Measurements from ENCODE around the gene GPR21. TPM values are rescaled to one million over a fixed set of nuclear protein-coding genes. Genes with fewer than 3 reads are reported as not detected.

Gene GPR21
- total RNA-seq, 2 donors from 2014 or later: 6.4 TPM; not detected in 1

GRCh38 chr9:123028973-123029372, 4.5 kb upstream of the GPR21 start:
- DNase-seq (ENCODE audit: low spot score) (no peak), ATAC-seq (ENCODE audit: insufficient number of reproducible peaks, low FRiP score, low read depth) (no peak)
- TF ChIP-seq, protein P1, sequence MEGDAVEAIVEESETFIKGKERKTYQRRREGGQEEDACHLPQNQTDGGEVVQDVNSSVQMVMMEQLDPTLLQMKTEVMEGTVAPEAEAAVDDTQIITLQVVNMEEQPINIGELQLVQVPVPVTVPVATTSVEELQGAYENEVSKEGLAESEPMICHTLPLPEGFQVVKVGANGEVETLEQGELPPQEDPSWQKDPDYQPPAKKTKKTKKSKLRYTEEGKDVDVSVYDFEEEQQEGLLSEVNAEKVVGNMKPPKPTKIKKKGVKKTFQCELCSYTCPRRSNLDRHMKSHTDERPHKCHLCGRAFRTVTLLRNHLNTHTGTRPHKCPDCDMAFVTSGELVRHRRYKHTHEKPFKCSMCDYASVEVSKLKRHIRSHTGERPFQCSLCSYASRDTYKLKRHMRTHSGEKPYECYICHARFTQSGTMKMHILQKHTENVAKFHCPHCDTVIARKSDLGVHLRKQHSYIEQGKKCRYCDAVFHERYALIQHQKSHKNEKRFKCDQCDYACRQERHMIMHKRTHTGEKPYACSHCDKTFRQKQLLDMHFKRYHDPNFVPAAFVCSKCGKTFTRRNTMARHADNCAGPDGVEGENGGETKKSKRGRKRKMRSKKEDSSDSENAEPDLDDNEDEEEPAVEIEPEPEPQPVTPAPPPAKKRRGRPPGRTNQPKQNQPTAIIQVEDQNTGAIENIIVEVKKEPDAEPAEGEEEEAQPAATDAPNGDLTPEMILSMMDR (IDR thresholded peaks at IDR 0.05): no peak
- Histone ChIP-seq H3K4me3 (no peak overlapping the region), H3K4me1 (ENCODE audit: control insufficient read depth in 1 of 2, low read depth in 2 of 2) (peaks cover 0 to 17% of the 10 kb centered on the region in 2 donors), H3K27ac (no peak overlapping the region), H3K36me3 (no peaks in the 10 kb centered on the region), H3K9me3 (no peaks in the 10 kb centered on the region), H3K27me3 (replicated peaks; ENCODE audit: insufficient read depth) (no peaks in the 10 kb centered on the region)

DNA sequence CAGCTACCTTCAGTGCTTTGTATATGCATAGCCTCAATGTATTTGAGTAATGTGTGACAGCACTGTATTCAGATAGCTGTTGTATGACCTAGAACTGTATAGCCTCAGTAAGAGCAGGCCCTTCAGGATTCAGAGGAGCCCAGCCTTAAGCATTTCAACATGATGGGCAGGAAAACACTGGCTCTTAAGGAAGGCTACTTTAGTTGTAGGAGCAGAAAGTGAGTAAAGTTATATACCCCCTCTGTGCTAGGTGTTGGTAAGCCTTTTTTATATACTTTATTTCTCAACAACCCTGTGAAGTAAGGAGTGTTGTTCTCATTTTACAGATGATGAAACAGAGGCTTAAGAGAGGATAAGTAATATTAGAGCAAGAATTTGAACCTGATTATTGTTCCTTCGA, 1.5 kb upstream of the GPR21 start:
- Histone ChIP-seq H3K9me3 (no peaks in the 10 kb centered on the region), H3K27me3 (replicated peaks; ENCODE audit: insufficient read depth) (no peaks in the 10 kb centered on the region), H3K4me1 (ENCODE audit: control insufficient read depth in 1 of 2, low read depth in 2 of 2) (peaks cover 0 to 40% of the 10 kb centered on the region in 2 donors), H3K27ac (no peak overlapping the region), H3K36me3 (no peaks in the 10 kb centered on the region), H3K4me3 (no peak overlapping the region)
- TF ChIP-seq, protein P1 (IDR thresholded peaks at IDR 0.05): no peak
- no peak for DNase-seq (ENCODE audit: low spot score)
- ATAC-seq (ENCODE audit: insufficient number of reproducible peaks, low FRiP score, low read depth): no peak

GRCh38 chr9:123033864-123034601, 566 bp downstream of the GPR21 start:
- DNase-seq (ENCODE audit: low spot score): no peak
- TF ChIP-seq, protein P1 (IDR thresholded peaks at IDR 0.05): no peak
- Histone ChIP-seq H3K4me3 (peak overlapping the region; percentile 68), H3K4me1 (ENCODE audit: control insufficient read depth in 1 of 2, low read depth in 2 of 2) (peaks cover 15 to 58% of the 10 kb centered on the region in 2 donors), H3K27me3 (replicated peaks; ENCODE audit: insufficient read depth) (no peaks in the 10 kb centered on the region), H3K27ac (peak overlapping the region; percentile 34 to 73), H3K9me3 (no peaks in the 10 kb centered on the region), H3K36me3 (no peaks in the 10 kb centered on the region)
- no peak for ATAC-seq (ENCODE audit: insufficient number of reproducible peaks, low FRiP score, low read depth)

- Histone ChIP-seq H3K36me3 (no peaks in the 10 kb centered on the region), H3K4me1 (ENCODE audit: control insufficient read depth in 1 of 2, low read depth in 2 of 2) (peaks cover 23 to 67% of the 10 kb centered on the region in 2 donors), H3K4me3 (peak overlapping the region; percentile 68), H3K9me3 (no peaks in the 10 kb centered on the region), H3K27me3 (replicated peaks; ENCODE audit: insufficient read depth) (no peaks in the 10 kb centered on the region), H3K27ac (peak overlapping the region; percentile 34 to 73)
- DNase-seq (ENCODE audit: low spot score) (no peak), ATAC-seq (ENCODE audit: insufficient number of reproducible peaks, low FRiP score, low read depth) (no peak)
- TF ChIP-seq, protein P1 (IDR thresholded peaks at IDR 0.05): no peak
Observed at GRCh38 chr9:123034881-123035510, 1.5 kb downstream of the GPR21 start.

DNA sequence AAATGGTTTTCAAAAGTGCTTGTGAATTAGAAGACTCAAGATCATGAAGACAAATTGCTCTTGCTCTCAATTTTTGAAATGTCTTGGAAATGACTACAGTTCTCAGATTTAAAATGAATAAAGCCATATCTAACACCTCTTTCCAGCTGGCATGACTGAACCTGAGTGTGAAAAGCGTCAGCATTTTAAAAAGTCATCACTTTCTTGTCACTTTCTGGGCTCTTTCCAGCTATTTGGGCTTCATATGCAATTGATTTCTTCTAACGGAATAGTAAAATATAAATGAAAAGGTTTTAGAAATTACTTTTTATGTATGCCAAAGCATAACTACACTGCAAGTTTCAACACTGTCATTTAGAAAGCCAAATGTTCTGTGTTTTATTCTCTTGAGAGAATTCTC, 2.3 kb downstream of the GPR21 start:
- Histone ChIP-seq H3K36me3 (no peaks in the 10 kb centered on the region), H3K27ac (peak overlapping the region; percentile 71 to 73), H3K9me3 (no peaks in the 10 kb centered on the region), H3K4me3 (peak overlapping the region; percentile 68), H3K27me3 (replicated peaks; ENCODE audit: insufficient read depth) (no peaks in the 10 kb centered on the region), H3K4me1 (ENCODE audit: control insufficient read depth in 1 of 2, low read depth in 2 of 2) (peaks cover 30 to 75% of the 10 kb centered on the region in 2 donors)
- TF ChIP-seq, protein P1 (IDR thresholded peaks at IDR 0.05): no peak
- ATAC-seq (ENCODE audit: insufficient number of reproducible peaks, low FRiP score, low read depth) (no peak), DNase-seq (ENCODE audit: low spot score) (no peak)
